ENCODE results near the gene CDCA4. TPM values are rescaled to one million over a fixed set of nuclear protein-coding genes. Genes with fewer than 3 reads are reported as not detected.

Gene CDCA4
- total and polyA plus RNA-seq, 2 donors (not counting 3 experiments of a cell fraction or from before 2014, with no cell fraction given), result 29.9 to 44.5 TPM

DNA sequence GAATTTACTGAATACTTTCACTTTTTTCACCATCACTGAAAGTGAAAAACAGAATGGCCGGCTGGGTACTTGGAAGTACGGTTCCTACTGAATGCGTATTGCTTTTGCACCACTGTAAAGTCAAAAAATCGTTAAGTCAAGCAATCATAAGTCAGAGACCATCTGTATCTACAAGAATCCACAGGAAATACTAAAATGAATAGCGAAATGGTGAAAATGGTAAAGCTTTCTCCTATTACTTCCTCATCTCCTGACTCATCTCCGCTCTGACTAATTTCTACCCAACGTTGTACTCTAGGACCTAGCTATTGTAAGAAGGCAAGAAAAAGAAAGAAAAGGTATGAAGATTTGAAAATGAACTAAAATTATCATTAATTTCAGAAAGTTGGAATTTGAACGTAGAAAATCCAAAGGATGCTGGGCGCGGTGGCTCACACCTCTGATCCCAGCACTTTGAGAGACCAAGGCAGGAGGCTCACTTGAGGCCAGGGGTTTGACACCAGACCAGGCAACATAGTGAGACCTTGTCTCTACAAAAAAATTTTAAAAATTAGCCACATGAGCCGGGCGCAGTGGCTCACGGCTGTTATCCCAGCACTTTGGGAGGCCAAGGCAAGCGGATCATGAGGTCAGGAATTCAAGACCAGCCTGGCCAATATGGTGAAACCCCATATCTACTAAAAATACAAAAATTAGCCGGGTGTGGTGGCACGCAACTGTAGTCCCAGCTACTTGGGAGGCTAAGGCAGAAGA lies 5.3 kb upstream of the CDCA4 start:
- intact Hi-C loops (cut with micrococcal nuclease), result loop anchor here (2.0 kb wide), 1 partner anchor 19 kb away; no protein-coding TSS in a partner anchor
- Histone ChIP-seq H3K4me1 (ENCODE audit: control insufficient read depth, extremely low read depth, insufficient read depth, low read length) (peaks cover 44% of the 10 kb centered on the region), H4K20me1 (replicated peaks; ENCODE audit: control insufficient read depth, extremely low read depth, insufficient read depth, low read length) (no peaks in the 10 kb centered on the region), H3K9ac (replicated peaks; ENCODE audit: extremely low read depth, insufficient read depth, low read length) (peak overlapping the region; percentile 19), H3K9me3 (replicated peaks; ENCODE audit: control insufficient read depth, insufficient read depth, low read length) (peaks cover 2% of the 10 kb centered on the region), H3K4me2 (ENCODE audit: insufficient read depth, low read length) (peak overlapping the region; percentile 79), H3K27me3 (ENCODE audit: control insufficient read depth in 2 of 2, insufficient read depth in 2 of 2, low read length in 2 of 2) (no peaks in the 10 kb centered on the region), H3K36me3 (ENCODE audit: control insufficient read depth in 2 of 2, extremely low read depth in 1 of 2, insufficient read depth in 2 of 2, low read length in 2 of 2) (no peaks in the 10 kb centered on the region), H3K79me2 (ENCODE audit: control insufficient read depth, insufficient read depth, low read length) (peaks cover 2% of the 10 kb centered on the region), H2AFZ (ENCODE audit: low read depth, low read length) (no peak overlapping the region), H3K27ac (ENCODE audit: insufficient read depth, low read depth, low read length) (peak overlapping the region; percentile 70), H3K9me1 (replicated peaks; ENCODE audit: control insufficient read depth, extremely low read depth, insufficient read depth, low read length) (no peaks in the 10 kb centered on the region), H3K4me3 (replicated peaks in 1 of 3; ENCODE audit: insufficient read depth in 1 of 3, low read depth in 1 of 3, low read length in 3 of 3) (no peak overlapping the region)
- ChIA-PET CTCF (interaction anchor here (0.7 to 1.6 kb wide), 6 partner anchors 10 to 56 kb away, joined by 3 to 7 read pairs (median 4); no protein-coding TSS in a partner anchor), POLR2A (no interaction called here)
- TF ChIP-seq CTCF (IDR thresholded peaks at IDR 0.05; ENCODE audit: extremely low read depth in 1 of 2, insufficient read depth in 1 of 2, low read depth in 1 of 2, low read length in 2 of 2), result no peak
- no peak for TF ChIP-seq EZH2 (IDR thresholded peaks at IDR 0.05; ENCODE audit: borderline replicate concordance, low read depth, low read length, severe bottlenecking)
- peak; percentile 92 for TF ChIP-seq FOS (IDR thresholded peaks at IDR 0.05; ENCODE audit: borderline replicate concordance, insufficient read depth, low read length)
- peak; percentile 64 for TF ChIP-seq POLR2AphosphoS5 (IDR thresholded peaks at IDR 0.05; ENCODE audit: insufficient read depth, low read depth, low read length)
- TF ChIP-seq JUN (IDR thresholded peaks at IDR 0.05; ENCODE audit: borderline replicate concordance, insufficient read depth, insufficient read length, low read depth), result peak; percentile 97
- TF ChIP-seq MYC (IDR thresholded peaks at IDR 0.05; ENCODE audit: low read depth, low read length), result no peak
- DNase-seq (ENCODE audit: low read depth, low spot score) (peak; percentile 88), FAIRE-seq (peak; percentile 93)
- no TSS peak for BruUV-seq (replicated peaks)
- dilution Hi-C loops (cut with MboI; ENCODE audit: extremely low pct_ligation_motif_present, low sequenced_read_pairs), result no loop called here
